AG09309 (cell line): Measurements from ENCODE around the gene REM2.

Experiments used
- DNase-seq: peaks from one replicate; pipeline ENCODE4 v3.0.0-alpha.2; 2010; ENCODE audit warnings: low read depth
- H3K4me3 ChIP-seq: 2 replicates; pipeline ENCODE4 v1.5.1; 2011; ENCODE audit warnings: mild to moderate bottlenecking, low read depth, low read length, moderate library complexity; ENCODE audit not compliant: control insufficient read depth
- TF ChIP-seq, protein P1 (sequence below): IDR thresholded peaks from 2 replicates; pipeline ENCODE4 v1.5.1; 2011; ENCODE audit warnings: mild to moderate bottlenecking, low read depth, low read length, inconsistent platforms; ENCODE audit not compliant: insufficient read depth, control insufficient read depth; ENCODE audit errors: missing control alignments

REM2 gene

GRCh38 chr14:22845103-22845394 is 38.0 kb upstream of the REM2 start:
- no peak overlapping the region for H3K4me3 ChIP-seq
- TF ChIP-seq, protein P1, sequence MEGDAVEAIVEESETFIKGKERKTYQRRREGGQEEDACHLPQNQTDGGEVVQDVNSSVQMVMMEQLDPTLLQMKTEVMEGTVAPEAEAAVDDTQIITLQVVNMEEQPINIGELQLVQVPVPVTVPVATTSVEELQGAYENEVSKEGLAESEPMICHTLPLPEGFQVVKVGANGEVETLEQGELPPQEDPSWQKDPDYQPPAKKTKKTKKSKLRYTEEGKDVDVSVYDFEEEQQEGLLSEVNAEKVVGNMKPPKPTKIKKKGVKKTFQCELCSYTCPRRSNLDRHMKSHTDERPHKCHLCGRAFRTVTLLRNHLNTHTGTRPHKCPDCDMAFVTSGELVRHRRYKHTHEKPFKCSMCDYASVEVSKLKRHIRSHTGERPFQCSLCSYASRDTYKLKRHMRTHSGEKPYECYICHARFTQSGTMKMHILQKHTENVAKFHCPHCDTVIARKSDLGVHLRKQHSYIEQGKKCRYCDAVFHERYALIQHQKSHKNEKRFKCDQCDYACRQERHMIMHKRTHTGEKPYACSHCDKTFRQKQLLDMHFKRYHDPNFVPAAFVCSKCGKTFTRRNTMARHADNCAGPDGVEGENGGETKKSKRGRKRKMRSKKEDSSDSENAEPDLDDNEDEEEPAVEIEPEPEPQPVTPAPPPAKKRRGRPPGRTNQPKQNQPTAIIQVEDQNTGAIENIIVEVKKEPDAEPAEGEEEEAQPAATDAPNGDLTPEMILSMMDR = no peak
- DNase-seq = no peak

- no peak for DNase-seq
- TF ChIP-seq, protein P1 = no peak
- no peak overlapping the region for H3K4me3 ChIP-seq
Measured at GRCh38 chr14:22845821-22846625, 37.0 kb upstream of the REM2 start.

DNA sequence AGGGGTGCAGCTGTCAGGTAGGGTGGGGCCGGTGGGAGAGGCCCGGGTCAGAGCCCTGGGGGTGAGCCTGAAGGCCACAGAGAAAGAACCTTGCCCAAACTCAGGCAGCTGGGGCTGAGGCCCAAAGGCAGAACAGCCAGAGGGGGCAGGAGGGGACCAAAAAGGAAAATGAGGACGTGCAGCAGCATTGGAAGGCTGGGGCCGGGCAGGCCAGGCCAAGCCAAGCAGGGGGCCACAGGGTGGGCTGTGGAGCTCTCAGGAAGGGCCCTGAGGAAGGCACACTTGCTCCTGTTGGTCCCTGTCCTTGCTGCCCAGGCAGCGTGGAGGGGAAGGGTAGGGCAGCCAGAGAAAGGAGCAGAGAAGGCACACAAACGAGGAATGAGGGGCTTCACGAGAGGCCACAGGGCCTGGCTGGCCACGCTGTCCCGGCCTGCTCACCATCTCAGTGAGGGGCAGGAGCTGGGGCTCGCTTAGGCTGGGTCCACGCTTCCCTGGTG is 36.2 kb upstream of the REM2 start:
- TF ChIP-seq, protein P1 = peak; percentile 9
- H3K4me3 ChIP-seq = no peak overlapping the region
- no peak for DNase-seq

GRCh38 chr14:22847661-22848341 is 35.2 kb upstream of the REM2 start:
- TF ChIP-seq, protein P1 = peak; percentile 3
- H3K4me3 ChIP-seq = no peak overlapping the region
- DNase-seq = no peak

DNA sequence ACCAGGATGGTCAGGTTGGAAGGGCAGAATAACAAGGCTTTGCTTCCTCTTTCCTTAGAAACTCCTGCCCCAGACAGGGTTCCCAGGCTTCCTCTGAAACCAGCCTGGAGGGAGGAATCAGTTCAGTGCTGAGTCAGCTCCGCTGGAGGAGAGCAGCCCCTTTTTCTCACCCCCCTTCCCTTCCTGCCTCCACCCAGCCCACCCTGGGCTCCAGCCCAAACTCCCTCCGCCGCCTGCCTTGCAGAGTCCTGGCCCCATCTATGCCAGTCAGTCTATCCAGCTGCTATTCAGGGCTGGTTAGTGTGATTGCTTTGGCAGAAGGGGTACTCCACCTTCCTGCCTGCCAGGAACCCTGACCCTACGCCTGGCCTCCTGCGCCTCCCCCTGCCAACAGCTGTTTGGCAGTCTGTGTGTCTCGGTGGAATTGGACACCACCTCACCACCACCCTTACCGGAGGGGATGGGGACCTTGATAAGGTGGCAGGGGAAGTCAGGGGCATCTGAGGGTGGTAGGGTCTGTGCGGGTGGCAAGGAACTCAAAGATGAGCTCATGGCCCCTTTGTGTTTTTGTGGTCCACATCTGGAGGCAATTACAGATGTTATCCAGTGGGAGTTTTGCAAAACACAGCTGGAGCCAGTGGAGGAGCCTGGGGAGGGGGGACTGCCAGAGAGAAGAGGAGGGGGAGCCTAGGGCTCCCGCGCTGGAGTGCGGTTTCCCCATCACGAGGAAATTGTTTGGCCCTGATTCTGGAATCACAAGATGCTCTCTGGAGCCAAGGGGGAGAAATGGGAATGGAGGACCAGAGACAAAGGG is 34.5 kb upstream of the REM2 start:
- H3K4me3 ChIP-seq = no peak overlapping the region
- DNase-seq = no peak
- TF ChIP-seq, protein P1 = no peak

DNA sequence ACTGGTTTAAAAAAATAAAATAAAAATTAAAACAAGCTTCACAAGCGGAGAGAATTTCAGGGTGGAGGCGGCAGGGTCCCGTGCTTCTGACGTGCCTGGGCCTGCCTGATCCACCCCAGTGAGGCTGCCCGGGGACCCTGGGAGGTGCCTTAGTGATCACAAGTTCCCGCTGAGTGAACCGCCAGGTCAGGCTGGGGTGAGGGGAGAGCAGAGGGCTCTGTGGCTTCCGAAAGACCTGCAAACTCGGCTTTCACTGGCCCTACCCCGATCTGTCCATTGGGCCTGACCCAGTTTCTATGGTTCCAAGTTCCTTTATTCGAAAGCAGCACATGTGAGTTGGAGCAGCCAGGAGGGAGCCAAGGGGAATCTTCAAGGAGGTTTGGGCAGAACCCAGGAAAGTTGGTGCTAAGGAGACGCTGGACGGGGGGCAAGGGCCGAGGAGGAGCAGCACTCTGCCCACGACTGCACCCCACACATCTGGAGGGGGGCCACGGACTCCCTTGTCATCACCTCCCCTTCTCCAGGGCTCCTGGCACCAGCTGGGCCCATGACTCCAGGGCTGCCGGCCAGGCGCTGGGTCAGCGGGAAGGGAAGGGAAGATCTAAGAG is 33.7 kb upstream of the REM2 start:
- no peak overlapping the region for H3K4me3 ChIP-seq
- TF ChIP-seq, protein P1 = no peak
- DNase-seq = no peak
